GM20431 (cell line): ENCODE results near the gene CD276.
"Not testable (repeated sequence)": the region's sequence is repeated elsewhere in the genome, so short reads cannot be mapped to it uniquely, and the experiment has no call there.

Experiments used
- in situ Hi-C: fragments of 300-500 bp; cut with MseI, MboI; formaldehyde crosslinking; loops from one replicate; pipeline ENCODE4 v1.15.0; 2020; ENCODE audit warnings: low sequenced_read_pairs; ENCODE audit not compliant: unreplicated experiment

CD276 gene

DNA sequence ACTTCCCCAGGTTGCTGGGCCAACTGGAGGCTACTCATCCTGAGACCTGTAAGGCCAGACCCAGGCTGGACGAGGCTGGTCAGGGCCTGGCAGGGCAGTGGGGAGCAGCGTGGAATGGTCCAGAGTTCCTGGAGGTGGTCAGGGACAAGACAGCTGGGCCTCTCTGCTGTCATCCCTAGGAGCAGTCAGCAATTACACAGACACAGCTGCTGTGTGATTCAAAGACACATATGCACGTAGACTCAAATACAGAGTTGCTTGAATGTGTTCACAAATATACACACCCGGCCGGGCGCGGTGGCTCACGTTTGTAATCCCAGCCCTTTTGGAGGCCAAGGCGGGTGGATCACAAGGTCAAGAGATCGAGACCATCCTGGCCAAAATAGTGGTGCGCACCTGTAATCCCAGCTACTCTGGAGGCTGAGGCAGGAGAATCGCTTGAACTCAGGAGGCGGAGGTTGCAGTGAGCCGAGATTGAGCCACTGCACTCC, 1.5 kb upstream of the CD276 start:
- in situ Hi-C loops, result loop anchor here (25.0 kb wide), 1 partner anchor 395 kb away; no protein-coding TSS in a partner anchor

DNA sequence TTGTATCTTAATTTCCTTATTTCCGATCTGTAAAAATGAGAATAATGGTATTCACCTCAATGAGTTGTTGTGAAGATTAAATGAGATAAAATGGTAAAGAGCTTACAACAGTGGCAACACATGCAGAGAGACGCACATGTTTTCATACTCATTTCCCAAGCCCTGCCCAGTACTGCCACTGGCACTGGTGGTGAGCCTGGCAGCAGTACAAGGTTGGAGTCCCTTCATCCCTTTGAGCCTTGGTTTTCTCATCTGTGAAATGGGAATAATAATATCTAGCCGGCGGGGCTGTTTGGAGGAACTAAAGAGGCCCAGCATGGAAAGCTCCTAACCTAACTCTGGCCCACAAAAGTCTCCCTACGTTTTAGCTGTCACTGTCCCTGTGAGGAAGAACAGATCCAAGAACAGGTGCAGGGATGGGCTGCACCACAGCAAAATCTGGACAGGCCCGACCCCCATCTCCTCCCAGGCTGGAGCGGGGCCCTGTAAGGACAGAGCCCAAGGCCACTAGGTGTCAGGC, 866 bp upstream of the CD276 start:
- in situ Hi-C loops, result loop anchor here (25.0 kb wide), 1 partner anchor 396 kb away; no protein-coding TSS in a partner anchor

DNA sequence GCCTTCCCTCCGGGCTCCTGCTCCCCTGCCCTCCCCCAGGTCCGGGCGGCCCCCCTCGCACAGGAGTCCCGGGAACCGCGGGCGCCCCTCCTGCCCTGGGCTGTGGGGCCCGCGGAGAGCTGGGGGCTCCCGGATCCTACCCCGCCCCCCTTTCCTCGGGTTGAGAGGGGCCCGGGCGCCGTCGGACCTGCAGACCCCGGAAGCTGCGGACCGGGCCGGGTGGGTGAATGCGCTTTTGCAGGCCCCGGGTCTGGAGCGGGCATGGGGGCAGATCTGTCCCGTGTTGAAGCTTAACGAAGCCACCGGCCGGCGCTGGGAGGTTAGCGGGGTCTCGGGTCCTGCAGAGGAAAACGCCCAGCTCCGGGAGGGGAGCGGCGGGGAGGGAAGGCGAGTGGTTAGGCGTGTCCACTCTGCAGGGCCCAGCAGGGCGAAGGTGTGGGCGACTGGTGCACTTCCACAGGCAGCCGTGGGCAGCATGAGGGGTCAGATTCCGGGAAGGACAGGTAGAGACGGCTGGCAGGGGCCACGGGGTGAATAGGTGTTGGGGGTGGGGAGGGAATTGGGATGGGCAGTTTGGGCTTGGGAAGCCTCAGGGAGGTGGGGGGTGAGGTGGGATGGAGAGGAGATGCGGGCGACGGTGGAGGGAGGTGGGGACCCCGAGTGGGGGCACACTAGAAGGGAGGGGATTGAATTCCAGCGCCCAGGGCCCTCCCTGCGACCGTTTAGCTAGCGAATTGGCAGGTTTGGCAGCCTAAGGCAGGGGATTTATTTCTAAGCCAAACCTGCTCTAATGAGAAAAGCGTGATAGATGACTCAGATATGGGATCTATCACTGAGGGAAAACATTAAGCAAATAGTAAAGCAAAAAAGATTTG, 635 bp downstream of the CD276 start:
- in situ Hi-C loops, result loop anchor here (25.0 kb wide), 1 partner anchor 398 kb away; no protein-coding TSS in a partner anchor

DNA sequence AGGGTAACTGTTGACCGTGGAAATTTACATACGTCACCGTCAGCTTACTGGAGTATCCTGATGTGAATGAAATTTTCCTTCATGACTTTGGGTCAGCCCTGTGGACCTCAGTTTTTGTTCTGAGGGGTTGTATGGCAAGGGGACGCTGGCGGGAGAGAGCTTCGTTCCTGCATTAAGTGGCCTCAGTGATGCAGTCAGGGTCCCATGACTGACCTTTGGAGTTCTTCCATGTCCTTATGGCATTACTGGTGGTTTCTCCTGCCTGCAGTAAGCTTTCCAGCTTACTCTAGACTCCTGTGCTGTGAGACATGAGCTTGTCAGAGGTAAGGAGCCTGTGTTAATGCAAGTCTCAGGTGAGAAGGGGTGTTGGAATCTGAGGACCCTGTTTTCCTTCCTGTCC, 1.8 kb downstream of the CD276 start:
- in situ Hi-C loops, result loop anchor here (25.0 kb wide), 1 partner anchor 399 kb away; no protein-coding TSS in a partner anchor

DNA sequence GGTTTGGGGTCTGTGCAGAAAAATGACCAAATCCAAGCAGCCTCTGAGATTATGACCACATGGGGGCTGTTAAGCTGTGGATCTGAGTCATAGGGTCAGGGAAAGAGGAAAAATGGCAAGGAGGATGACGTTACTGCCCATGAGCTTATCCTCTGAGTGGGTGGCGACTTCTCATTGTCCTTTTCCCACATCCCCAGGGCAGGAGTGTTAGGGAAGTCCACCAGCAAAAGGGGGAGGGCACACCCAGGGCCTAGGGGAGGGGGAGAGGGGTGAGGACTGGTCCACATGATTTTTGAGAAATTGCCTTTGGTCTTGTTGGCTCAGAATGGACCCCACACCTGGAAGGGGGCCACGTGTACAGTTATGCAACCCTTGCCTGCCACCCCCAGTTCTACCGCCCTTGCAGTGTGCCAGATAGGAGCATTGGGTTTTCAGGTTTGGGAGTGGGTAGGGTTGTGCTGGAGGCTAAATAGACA, 2.6 kb downstream of the CD276 start:
- in situ Hi-C loops, result loop anchor here (25.0 kb wide), 1 partner anchor 400 kb away; no protein-coding TSS in a partner anchor

DNA sequence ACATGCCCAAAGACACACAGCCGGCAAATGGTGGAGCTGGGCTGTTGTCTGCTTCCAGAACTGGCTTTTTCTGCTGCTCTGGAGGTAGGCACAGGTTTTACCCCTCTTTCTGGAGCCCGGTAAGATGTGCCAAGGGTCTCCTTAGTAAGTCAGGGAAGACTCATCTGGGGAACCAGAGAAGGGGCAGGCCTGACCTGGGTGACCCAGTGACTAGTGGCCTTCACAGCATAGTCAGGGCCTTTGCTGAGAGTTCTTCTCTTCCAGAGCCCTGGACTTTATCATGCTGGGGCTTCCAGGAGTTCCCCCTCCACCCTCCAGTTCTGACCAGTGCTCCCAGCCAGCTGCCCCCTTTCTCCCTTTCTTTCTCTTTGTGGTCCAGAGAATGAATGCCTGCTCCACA, 3.2 kb downstream of the CD276 start:
- in situ Hi-C loops, result loop anchor here (25.0 kb wide), 1 partner anchor 400 kb away; no protein-coding TSS in a partner anchor

DNA sequence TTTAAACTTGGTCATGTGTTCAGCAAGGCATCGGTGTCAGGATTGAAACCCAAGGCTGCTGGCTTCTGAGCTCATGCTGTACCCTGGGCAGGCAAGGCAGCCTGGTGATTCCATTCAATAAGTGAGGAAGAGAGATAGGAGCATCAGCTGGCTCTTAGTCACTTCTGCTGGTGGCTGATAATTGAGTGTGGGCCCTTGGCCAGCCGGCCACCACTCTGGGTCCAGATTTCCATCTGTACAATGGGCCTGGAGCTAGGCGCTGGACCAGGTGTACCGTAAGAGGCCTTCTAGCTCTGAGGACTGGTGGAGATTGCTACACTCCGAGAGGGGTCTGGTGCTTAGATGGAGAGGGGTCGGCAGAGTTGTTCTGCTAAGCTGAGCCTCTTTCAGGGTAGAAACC, 4.3 kb downstream of the CD276 start:
- in situ Hi-C loops, result loop anchor here (25.0 kb wide), 1 partner anchor 401 kb away; no protein-coding TSS in a partner anchor

DNA sequence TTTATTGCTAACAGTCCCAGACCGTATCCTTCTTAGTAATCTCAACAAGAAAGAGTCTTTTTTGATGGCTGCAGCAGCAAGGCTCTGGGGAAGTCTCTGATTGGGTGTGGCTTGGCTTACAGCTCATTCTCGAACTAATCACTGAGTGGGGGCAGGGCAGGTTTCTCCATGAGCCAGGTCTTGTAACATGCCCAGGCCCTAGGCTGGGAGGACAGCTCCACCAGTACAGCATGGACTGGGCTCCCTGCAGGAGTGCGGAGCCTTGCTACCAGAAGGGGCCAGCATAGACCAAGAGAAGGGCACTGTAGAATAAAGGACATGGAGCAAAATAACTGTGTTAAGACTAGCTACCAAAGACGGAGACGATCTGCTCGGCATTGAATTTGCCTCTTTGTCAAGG, 7.2 kb downstream of the CD276 start:
- in situ Hi-C loops, result loop anchor here (25.0 kb wide), 1 partner anchor 404 kb away; no protein-coding TSS in a partner anchor

DNA sequence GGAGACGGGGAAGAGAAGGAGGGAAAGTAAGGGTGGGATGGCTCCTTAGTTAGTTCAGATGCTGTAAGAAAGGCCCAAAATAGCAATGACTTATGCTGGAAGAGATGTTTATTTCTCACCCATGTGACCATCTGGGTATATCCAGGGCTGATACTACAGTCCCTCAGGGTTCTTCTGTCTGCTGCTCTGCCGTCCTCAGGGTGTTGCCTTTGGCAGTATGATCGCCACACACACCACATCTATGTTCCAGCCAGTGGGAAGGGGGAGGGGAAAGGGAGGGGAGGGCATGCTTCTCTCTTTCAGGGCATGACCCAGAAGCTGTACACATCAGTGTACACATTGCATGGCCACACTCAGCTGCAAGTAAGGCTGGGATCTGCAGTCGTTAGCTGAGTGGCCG, 10.2 kb downstream of the CD276 start:
- in situ Hi-C loops, result loop anchor here (25.0 kb wide), 1 partner anchor 407 kb away; no protein-coding TSS in a partner anchor

DNA sequence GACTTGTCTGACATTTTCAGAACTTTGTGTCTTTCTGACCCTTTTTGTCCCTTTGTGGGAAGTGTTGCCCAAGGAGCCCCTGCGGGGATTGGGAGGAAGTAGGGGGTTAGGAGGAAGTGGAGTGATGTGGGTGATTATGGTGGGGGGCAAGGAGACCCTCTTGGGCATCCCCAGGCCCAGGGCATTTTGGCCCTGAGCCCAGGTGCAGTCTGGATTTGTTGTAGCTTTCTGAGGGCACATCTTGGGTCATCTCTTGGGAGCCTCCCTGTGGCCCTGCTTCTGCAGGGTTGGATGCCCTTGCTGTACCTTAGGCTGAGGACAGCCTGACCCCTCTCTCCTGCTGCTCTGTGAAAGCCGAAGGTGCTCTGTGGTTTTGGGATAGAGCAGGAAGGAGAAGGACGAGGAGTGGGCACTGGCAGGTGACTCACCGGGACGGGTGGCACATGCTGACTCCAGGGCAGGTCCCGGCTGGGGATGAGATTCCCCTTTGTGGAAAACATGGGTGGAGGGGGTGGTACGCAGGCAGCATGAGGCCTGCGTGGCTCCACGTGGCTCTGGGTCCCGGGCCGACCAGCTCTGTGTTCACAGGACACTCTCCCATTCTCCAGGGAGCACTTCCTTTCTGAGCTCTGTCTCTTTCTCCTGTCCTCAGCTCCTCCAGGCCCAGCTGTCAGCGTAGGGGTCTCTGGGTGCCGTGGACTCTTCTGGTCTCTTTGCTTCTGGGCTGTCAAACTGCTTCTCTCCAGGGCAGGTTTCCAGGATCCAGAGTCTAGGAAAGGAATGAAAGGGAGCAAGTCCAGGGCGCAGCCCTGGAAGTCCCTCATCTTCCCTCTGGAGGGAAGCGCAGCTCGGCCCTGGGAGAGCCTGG, 11.8 kb downstream of the CD276 start:
- in situ Hi-C loops, result loop anchor here (25.0 kb wide), 1 partner anchor 409 kb away; no protein-coding TSS in a partner anchor

DNA sequence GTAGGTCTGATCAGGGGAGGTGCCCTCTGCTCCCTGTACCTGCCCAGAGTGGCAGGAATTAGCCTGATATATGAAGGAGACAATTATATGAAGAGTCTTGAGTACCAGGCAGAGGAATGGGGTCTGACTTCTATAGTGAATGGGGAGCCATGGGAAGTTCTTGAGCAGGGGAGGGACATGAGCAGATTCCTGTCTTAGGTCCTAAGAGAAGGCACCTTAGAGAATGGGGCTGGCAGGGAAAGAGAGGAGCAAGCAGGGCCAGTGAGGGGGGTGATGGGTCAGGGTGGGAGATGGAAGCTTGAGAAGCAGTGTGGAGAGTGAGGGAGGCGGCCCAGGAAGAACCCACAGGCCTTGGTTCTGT, 12.4 kb downstream of the CD276 start:
- in situ Hi-C loops, result loop anchor here (25.0 kb wide), 1 partner anchor 409 kb away; no protein-coding TSS in a partner anchor

DNA sequence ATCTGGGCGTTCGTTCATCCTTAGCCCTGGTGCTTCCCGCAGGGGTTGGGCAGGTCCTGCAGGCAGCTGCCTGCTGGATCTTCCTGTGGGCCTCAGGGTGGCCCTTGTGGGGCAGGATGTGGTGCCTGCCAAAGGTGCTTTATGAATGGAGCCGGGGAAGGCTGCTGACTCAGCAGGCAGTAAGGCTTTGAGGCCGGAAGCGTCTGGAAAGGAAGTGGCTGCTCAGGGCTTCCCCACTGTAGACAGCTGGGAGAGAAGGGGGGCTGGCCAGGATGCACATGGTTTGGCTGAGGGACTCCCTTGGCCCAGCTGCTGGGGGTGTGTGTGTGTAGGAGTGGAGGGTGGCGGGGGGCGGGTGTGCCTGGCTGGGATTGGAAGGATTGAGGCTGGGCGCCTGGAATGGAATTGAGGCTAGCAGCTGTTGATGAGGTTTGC, 12.9 kb downstream of the CD276 start:
- in situ Hi-C loops, result loop anchor here (25.0 kb wide), 1 partner anchor 410 kb away; no protein-coding TSS in a partner anchor

DNA sequence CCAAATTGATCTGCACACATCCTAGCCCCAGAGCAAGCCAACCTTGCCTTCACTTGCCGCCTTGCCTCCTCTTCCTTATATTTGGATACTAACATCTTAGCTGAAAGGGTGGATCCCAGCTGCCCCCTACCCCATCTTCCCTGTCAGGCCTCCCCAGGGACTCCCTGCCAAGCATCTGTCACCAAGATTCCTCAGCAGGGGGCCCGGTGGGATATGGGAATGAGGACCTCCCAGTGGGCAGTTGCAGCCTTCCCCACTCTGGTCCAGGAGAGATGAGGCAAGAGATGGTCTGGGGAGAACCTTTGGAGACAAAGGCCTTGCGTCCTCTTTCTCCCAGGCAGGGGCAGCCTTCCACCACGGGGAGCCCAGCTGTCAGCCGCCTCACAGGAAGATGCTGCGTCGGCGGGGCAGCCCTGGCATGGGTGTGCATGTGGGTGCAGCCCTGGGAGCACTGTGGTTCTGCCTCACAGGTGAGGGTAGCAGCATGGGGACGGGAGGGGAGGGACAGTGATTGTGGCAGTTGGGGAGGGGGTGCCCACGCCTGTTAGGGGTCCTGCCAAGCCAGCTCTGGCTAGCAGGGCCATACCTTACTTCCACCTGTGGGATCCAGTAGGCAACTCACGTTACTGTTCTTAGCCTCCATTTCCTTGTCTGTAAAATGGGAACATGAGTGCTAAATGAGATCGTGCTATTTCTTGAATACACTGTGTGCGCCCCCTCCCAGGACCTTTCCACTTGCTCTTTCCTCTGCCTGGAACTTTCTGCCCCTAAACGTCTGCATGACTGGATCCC, 15.3 kb downstream of the CD276 start:
- in situ Hi-C loops, result loop anchor here (25.0 kb wide), 1 partner anchor 412 kb away; no protein-coding TSS in a partner anchor

DNA sequence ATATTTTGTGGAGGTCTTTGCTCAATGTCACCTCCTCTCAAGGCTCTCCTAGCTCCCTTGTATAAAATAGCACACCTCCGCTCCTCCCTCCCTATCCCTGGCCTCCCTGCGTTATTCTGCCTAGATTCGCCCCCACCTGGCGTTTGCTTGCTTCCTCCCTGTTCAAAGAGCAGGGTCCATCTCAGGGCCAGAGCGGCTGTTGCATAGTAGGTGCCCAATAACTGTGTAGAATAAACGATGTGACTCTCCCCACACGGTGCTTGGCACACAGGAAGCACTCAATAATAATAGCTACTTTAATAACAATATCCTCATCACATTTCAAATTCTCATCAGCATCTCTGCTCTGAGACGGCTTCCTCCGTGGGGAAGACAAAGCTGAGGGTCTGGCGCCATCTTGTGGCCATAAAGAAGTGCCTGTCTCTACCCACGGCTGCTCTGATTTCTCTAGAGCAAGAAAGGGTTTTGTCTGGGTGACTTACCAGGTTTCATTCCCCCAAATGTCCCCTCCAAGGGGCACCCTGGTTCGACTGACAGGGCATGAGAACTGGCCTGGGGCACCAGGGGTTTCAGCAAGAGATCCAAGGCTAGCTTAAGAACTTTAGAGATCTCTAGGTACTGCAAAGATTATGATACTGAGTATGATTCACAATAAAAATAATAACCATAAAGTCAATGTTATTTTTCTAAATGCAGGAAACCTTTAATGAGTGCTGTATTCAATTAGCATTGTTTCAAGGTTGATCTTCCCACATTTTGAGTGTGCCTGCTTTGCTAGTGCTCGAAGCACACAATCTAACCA, 16.1 kb downstream of the CD276 start:
- in situ Hi-C loops, result no loop called here

DNA sequence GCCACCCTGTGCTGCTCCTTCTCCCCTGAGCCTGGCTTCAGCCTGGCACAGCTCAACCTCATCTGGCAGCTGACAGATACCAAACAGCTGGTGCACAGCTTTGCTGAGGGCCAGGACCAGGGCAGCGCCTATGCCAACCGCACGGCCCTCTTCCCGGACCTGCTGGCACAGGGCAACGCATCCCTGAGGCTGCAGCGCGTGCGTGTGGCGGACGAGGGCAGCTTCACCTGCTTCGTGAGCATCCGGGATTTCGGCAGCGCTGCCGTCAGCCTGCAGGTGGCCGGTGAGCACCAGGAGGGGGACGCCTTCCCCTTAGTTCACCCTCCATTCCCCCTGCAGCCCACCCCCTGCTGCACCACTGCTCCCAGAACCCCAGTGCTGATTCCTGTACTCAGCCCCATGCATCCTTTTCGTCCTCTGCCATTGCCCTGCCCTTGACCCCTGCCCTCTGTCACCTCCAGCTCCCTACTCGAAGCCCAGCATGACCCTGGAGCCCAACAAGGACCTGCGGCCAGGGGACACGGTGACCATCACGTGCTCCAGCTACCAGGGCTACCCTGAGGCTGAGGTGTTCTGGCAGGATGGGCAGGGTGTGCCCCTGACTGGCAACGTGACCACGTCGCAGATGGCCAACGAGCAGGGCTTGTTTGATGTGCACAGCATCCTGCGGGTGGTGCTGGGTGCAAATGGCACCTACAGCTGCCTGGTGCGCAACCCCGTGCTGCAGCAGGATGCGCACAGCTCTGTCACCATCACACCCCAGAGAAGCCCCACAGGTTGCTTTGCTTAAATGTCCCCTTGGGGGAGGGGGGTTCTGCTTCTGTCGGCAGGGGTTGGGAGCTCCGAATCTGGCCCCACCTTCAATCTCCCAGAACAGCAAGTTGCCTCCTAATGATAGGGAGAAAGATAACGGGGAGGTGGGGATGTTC, 18.4 kb downstream of the CD276 start:
- in situ Hi-C loops, result not testable (repeated sequence)

DNA sequence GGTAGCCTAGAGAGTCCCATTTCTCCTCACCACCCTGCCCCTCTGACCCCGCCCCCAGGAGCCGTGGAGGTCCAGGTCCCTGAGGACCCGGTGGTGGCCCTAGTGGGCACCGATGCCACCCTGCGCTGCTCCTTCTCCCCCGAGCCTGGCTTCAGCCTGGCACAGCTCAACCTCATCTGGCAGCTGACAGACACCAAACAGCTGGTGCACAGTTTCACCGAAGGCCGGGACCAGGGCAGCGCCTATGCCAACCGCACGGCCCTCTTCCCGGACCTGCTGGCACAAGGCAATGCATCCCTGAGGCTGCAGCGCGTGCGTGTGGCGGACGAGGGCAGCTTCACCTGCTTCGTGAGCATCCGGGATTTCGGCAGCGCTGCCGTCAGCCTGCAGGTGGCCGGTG, 19.4 kb downstream of the CD276 start:
- in situ Hi-C loops, result not testable (repeated sequence)
